HG03354 (cell line): ENCODE data around the gene GPX4.

Experiments used
- ATAC-seq: cut with Tn5 transposase; IDR thresholded peaks from one replicate; pipeline ENCODE4 v1.9.1; 2021; ENCODE audit warnings: mild to moderate bottlenecking; ENCODE audit not compliant: unreplicated experiment, poor library complexity, severe bottlenecking

Gene GPX4

GRCh38 chr19:1067341-1067957 is 36.3 kb upstream of the GPX4 start:
- peak; percentile 36 for ATAC-seq

- ATAC-seq: no peak
Observed at GRCh38 chr19:1068009-1069001, 35.5 kb upstream of the GPX4 start.

GRCh38 chr19:1069009-1069779 is 34.6 kb upstream of the GPX4 start:
- no peak for ATAC-seq

DNA sequence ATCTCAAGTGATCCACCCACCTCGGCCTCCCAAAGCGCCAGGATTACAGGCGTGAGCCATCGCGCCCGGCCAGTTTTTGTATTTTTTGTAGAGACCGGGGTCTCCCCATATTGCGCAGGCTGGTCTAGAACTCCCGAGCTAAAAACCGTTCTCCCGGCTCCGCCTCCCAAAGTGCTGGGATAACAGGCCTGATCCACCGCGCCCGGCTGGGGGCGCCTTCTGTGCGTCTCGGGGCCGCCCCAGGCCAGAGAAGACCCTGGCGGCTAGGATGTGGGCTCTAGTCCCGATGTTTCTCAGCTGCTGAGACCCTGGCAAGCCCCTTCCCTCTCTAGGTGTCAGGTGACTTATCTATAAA is 33.2 kb upstream of the GPX4 start:
- ATAC-seq: no peak

- ATAC-seq: no peak
Observed at GRCh38 chr19:1070931-1071791, 32.6 kb upstream of the GPX4 start.

DNA sequence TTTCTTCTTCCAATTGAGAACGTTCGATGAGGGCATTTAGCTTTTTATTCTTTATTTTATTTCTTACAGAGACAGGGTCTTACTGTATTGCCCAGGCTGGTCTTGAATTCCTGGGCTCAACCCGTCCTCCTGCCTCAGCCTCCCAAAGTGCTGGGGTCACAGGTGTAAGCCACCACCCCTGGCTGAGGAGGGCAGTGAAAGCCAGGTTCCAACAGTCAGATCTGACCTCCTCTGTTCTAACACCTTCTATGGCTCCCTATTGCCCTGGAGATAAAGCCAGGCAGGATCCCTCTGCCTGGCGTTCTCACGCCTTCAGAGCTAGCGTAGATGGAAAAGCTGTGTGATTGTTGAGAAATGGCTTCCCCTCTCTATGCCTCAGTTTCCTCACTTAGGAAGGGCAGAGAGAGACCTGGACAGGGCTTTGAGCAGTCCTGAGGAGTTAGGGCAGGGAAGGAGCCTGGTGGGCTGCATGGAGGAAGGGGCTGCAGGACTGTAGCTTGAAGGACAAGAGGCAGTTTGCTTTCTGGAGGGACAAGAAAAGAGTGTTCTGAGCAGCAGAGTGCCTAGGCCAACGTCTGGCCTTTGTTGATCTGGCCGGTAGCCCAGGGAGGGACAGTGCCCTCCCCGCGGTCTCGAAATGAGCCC is 31.3 kb upstream of the GPX4 start:
- ATAC-seq: no peak

DNA sequence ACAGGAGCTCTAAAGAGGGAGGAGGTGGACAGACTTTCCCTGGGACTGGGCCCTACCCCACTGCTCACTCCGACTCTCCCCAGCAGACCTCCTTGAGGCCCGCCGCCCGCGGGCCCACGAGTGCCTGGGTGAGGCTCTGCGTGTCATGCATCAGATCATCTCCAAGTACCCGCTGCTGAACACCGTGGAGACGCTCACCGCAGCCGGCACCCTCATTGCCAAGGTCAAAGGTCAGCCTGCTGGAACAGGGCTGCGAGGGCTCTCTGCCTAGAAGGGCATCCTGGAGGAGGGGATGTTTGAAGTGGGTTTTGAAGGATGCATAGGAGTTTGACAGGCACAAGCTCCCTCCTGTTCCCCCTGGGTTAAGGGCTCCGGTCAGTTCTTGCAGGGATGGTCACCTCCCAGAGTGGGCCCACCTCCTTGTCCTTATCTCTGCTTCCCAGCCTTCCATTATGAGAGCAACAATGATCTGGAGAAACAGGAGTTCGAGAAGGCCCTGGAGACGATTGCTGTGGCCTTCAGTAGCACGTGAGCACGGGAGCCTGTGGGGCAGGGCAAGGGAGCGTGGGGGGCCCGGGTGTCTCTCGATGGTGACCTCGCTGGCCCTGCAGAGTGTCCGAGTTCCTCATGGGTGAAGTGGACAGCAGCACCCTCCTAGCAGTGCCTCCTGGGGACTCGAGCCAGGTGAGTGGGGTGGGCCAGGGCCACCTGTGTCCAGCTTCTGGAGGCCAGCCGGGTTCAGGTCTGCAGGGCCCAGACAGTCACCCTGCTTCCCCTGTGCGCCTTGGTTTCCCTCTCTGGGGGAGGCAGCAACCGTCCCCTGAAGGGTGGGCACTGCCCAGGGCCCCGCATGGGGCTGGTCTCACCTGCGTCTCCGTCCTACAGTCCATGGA is 30.5 kb upstream of the GPX4 start:
- ATAC-seq: no peak

- no peak for ATAC-seq
Observed at GRCh38 chr19:1073956-1074517, 29.8 kb upstream of the GPX4 start.

DNA sequence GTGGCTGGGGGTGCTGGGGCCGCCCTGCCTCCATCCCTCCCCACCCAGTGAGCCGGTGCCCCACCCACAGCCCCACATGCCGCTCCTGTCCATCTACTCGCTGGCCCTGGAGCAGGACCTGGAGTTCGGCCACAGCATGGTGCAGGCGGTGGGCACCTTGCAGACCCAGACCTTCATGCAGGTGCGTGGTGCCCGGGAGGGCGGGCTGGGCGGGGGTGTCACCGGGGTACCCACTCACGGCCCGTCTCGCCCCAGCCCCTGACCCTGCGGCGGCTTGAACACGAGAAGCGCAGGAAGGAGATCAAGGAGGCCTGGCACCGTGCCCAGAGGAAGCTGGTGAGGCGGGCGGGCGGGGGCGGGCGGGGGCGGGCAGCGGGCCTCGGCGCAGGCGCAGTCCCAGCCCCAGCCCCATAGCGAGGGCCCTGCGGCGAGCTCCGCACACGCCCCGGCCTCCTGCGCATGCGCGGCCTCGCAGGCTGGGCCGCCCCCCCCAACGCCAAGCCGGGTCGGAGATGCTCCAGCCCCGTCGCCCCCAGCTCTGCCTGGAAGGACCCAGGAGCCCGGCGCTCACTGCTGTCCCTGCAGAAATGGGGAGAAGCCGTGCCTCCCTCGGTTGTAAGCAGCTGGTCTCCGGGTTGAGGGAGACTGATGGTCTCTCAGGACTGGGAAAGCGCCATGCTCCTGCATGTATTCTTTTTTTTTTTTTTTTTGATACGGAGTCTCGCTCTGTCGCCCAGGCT is 29.1 kb upstream of the GPX4 start:
- no peak for ATAC-seq

DNA sequence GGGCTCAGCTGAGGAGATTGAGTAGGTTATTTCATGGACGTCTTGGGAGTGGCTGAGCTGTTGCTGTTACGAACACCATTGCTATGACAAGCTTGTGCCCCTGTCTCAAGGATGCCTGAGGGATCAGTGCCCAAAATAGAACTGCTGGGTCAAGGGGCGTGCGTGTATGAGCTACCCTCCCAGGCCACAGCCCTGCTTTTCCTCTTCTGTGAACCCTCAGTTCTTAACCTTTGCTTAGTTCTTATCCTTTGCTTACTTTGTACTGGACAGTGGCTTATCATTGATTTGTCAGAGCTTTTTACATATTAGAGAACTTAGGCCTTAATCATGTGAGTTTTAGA is 27.8 kb upstream of the GPX4 start:
- no peak for ATAC-seq

GRCh38 chr19:1076951-1077350 is 26.8 kb upstream of the GPX4 start:
- ATAC-seq: peak; percentile 69

GRCh38 chr19:1079566-1080111 is 24.2 kb upstream of the GPX4 start:
- ATAC-seq: no peak

DNA sequence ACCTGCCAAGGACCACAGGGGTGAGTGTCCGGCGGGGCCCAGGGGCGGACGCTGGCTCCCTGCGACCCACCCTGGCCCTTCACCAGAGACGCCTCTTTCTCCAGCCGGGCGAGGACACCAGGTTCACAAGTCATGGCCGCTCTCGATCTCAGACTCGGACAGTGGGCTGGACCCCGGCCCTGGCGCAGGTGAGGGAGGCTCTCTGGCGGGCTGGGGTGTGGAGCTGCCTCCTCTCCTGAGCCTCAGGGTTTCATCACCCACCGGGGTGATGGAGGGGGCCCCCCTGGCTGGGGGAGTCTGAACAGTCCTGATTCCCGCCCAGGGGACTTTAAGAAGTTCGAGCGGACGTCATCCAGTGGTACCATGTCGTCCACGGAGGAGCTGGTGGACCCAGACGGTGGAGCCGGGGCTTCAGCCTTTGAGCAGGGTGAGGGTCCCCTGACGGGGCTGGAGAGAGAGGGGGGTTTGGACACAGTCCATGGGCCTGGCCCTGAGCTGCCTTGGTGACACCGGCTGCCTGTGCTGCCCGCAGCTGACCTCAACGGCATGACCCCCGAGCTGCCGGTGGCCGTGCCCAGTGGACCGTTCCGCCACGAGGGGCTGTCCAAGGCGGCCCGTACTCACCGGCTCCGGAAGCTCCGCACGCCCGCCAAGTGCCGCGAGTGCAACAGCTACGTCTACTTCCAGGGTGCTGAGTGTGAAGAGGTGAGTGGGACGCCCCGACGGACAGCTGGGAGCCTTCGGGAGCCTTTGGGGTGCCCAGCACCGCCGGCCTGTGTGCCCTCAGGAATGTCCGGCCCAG is 23.2 kb upstream of the GPX4 start:
- ATAC-seq: no peak

DNA sequence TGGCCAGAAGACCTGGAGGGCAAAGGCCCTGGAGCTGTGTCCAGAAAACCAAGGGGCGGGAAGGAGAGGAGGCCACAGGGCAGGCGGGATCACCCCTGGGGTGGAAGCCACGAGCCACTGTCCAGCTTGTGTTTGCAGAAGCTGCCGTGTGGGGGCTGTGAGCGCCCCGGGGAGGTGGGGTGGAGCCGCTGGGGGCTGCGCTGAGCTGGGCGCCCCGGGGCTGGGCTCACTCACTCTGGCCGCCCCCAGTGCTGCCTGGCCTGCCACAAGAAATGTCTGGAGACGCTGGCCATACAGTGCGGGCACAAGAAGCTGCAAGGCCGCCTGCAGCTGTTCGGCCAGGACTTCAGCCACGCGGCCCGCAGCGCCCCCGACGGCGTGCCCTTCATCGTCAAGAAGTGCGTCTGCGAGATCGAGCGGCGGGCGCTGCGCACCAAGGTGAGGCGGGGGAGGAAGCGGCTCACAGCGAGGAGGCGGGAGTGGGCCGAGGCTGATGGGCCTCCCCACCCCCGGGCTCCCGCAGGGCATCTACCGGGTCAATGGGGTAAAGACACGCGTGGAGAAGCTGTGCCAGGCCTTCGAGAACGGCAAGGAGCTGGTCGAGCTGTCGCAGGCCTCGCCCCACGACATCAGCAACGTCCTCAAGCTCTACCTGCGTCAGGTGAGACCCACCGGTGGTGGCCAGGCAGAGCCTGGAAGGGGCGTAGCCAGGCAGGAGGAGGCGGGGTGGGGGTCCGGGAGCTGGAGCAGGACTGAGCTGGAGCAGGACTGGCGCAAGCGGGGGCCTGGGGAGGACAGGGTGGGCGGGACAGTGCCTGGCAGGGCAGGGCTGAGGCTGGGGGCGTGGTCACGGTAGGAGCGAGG is 22.3 kb upstream of the GPX4 start:
- no peak for ATAC-seq

- ATAC-seq: no peak
Observed at GRCh38 chr19:1082165-1082927, 21.4 kb upstream of the GPX4 start.
